ENCODE results near the gene AP5Z1.

AP5Z1 gene

GRCh38 chr7:4766666-4767519, 8.5 kb upstream of the AP5Z1 start:
- DNase-seq = no peak

GRCh38 chr7:4768597-4769569, 6.5 kb upstream of the AP5Z1 start:
- DNase-seq = no peak

GRCh38 chr7:4769761-4770160, 5.7 kb upstream of the AP5Z1 start:
- DNase-seq = no peak

- DNase-seq = no peak
These were observed 4.5 kb upstream of the AP5Z1 start for GRCh38 chr7:4770886-4771285.

GRCh38 chr7:4771737-4772136, 3.7 kb upstream of the AP5Z1 start:
- DNase-seq = no peak

GRCh38 chr7:4772306-4772705, 3.1 kb upstream of the AP5Z1 start:
- DNase-seq = no peak

- no peak for DNase-seq
These were observed 1.4 kb upstream of the AP5Z1 start for GRCh38 chr7:4774007-4774406.

GRCh38 chr7:4774658-4775249, 669 bp upstream of the AP5Z1 start:
- DNase-seq = peak; percentile 77

GRCh38 chr7:4775848-4776623, 613 bp downstream of the AP5Z1 start:
- DNase-seq = peak; percentile 68

- no peak for DNase-seq
These were observed 3.7 kb downstream of the AP5Z1 start for GRCh38 chr7:4779118-4779517.

GRCh38 chr7:4781366-4782069, 6.1 kb downstream of the AP5Z1 start:
- no peak for DNase-seq

- no peak for DNase-seq
These were observed 7.2 kb downstream of the AP5Z1 start for GRCh38 chr7:4782333-4783291.

- DNase-seq = no peak
These were observed 7.8 kb downstream of the AP5Z1 start for GRCh38 chr7:4783292-4783652.

GRCh38 chr7:4783762-4784351, 8.4 kb downstream of the AP5Z1 start:
- no peak for DNase-seq

GRCh38 chr7:4784799-4785198, 9.4 kb downstream of the AP5Z1 start:
- DNase-seq = no peak

- DNase-seq = no peak
These were observed 9.9 kb downstream of the AP5Z1 start for GRCh38 chr7:4785371-4785770.

- no peak for DNase-seq
These were observed 10.6 kb downstream of the AP5Z1 start for GRCh38 chr7:4786015-4786414.

GRCh38 chr7:4787541-4787940, 12.1 kb downstream of the AP5Z1 start:
- no peak for DNase-seq

GRCh38 chr7:4787947-4788626, 12.7 kb downstream of the AP5Z1 start:
- no peak for DNase-seq
